Progenitor cell of endocrine pancreas (in vitro differentiated cells): ENCODE data around the gene OBP2B. TPM values are rescaled to one million over a fixed set of nuclear protein-coding genes. Genes with fewer than 3 reads are reported as not detected.

Experiments
- DNase-seq: peaks from one replicate; pipeline ENCODE4 v3.0.0; 2021; ENCODE audit warnings: low spot score; ENCODE audit not compliant: unreplicated experiment
- H3K27ac Mint-ChIP-seq: 2 replicates; pipeline ENCODE4 v1.8.0; 2021; ENCODE audit warnings: mild to moderate bottlenecking, moderate library complexity, mixed read lengths
- H3K27me3 Mint-ChIP-seq: 2 replicates; pipeline ENCODE4 v1.8.0; 2021; ENCODE audit warnings: mixed read lengths
- H3K36me3 Mint-ChIP-seq: 2 replicates; pipeline ENCODE4 v1.8.0; 2022; ENCODE audit warnings: mixed read lengths; ENCODE audit not compliant: insufficient read depth
- H3K4me1 Mint-ChIP-seq: 2 replicates; pipeline ENCODE4 v1.8.0; 2021; ENCODE audit warnings: low read depth, mixed read lengths
- H3K4me3 Mint-ChIP-seq: 2 replicates; pipeline ENCODE4 v1.8.0; 2021; ENCODE audit warnings: low read depth, mild to moderate bottlenecking, moderate library complexity, mixed read lengths
- H3K9me3 Mint-ChIP-seq: 2 replicates; pipeline ENCODE4 v1.8.0; 2021; ENCODE audit warnings: low read depth, mixed read lengths
- CTCF ChIP-seq: fragments of 200-600 bp; sonication (generic); IDR thresholded peaks from one replicate; pipeline ENCODE4 v1.5.0; 2021; ENCODE audit warnings: antibody characterized with exemption, mild to moderate bottlenecking; ENCODE audit not compliant: unreplicated experiment
- total RNA-seq: library from RNA; stranded (reverse); gene quantifications from 2 replicates; pipeline ENCODE4 v1.2.1, GENCODE V29; 2021

Gene OBP2B
- total RNA-seq, 1 donor from 2014 or later = not detected

GRCh38 chr9:133250741-133251170 lies 41.7 kb upstream of the OBP2B start:
- Mint-ChIP-seq H3K27ac (peak overlapping the region; percentile 93), H3K4me1 (peaks cover 18% of the 10 kb centered on the region), H3K4me3 (peak overlapping the region; percentile 20), H3K9me3 (no peaks in the 10 kb centered on the region), H3K27me3 (no peaks in the 10 kb centered on the region), H3K36me3 (peaks cover 1% of the 10 kb centered on the region)
- no peak for TF ChIP-seq CTCF
- DNase-seq = no peak

GRCh38 chr9:133249337-133249736 lies 40.3 kb upstream of the OBP2B start:
- H3K4me3 Mint-ChIP-seq = no peak overlapping the region
- H3K27ac Mint-ChIP-seq = no peak overlapping the region
- no peak for DNase-seq
- H3K9me3 Mint-ChIP-seq = no peaks in the 10 kb centered on the region
- H3K36me3 Mint-ChIP-seq = peaks cover 1% of the 10 kb centered on the region
- no peak for TF ChIP-seq CTCF
- H3K4me1 Mint-ChIP-seq = peaks cover 18% of the 10 kb centered on the region
- no peaks in the 10 kb centered on the region for H3K27me3 Mint-ChIP-seq

GRCh38 chr9:133248726-133249295 lies 39.8 kb upstream of the OBP2B start:
- Mint-ChIP-seq H3K27me3 (no peaks in the 10 kb centered on the region), H3K36me3 (peaks cover 1% of the 10 kb centered on the region), H3K4me3 (no peak overlapping the region), H3K4me1 (peaks cover 19% of the 10 kb centered on the region), H3K9me3 (no peaks in the 10 kb centered on the region), H3K27ac (no peak overlapping the region)
- TF ChIP-seq CTCF = no peak
- DNase-seq = no peak

- peaks cover 22% of the 10 kb centered on the region for H3K4me1 Mint-ChIP-seq
- H3K27ac Mint-ChIP-seq = no peak overlapping the region
- H3K27me3 Mint-ChIP-seq = no peaks in the 10 kb centered on the region
- no peak for TF ChIP-seq CTCF
- no peak overlapping the region for H3K4me3 Mint-ChIP-seq
- H3K9me3 Mint-ChIP-seq = no peaks in the 10 kb centered on the region
- no peaks in the 10 kb centered on the region for H3K36me3 Mint-ChIP-seq
- no peak for DNase-seq
Observed at GRCh38 chr9:133247632-133248031, 38.6 kb upstream of the OBP2B start.

GRCh38 chr9:133246991-133247390 lies 37.9 kb upstream of the OBP2B start:
- no peak for TF ChIP-seq CTCF
- Mint-ChIP-seq H3K4me1 (peaks cover 25% of the 10 kb centered on the region), H3K9me3 (no peaks in the 10 kb centered on the region), H3K27me3 (no peaks in the 10 kb centered on the region), H3K27ac (no peak overlapping the region), H3K4me3 (no peak overlapping the region), H3K36me3 (no peaks in the 10 kb centered on the region)
- DNase-seq = no peak
